Measurements from ENCODE around the gene NPR1. TPM values are rescaled to one million over a fixed set of nuclear protein-coding genes. Genes with fewer than 3 reads are reported as not detected.

NPR1 gene
- total RNA-seq, 2 donors from 2014 or later: 2.3 to 3.6 TPM

GRCh38 chr1:153633161-153633753 lies 45.2 kb upstream of the NPR1 start:
- intact Hi-C loops (cut with DNase I): no loop called here
- Histone ChIP-seq H3K9ac (ENCODE audit: low read depth in 2 of 2, low read length in 2 of 2) (peak overlapping the region in 1 of 2 donors; percentile 85), H3K27ac (peak overlapping the region; percentile 96), H3K4me1 (peaks cover 9% of the 10 kb centered on the region), H3K4me3 (peak overlapping the region; percentile 61), H3K36me3 (peaks cover 4% of the 10 kb centered on the region), H3K9me3 (no peaks in the 10 kb centered on the region), H3K27me3 (no peaks in the 10 kb centered on the region)
- no peak for TF ChIP-seq CTCF (IDR thresholded peaks at IDR 0.05)
- peak; percentile 72 for DNase-seq

GRCh38 chr1:153633754-153634665 lies 44.5 kb upstream of the NPR1 start, which contains the start of gene CHTOP:
TSS of gene CHTOP (plus strand) at chr1:153634066. CDS start at chr1:153636589, 2,523 bp downstream.
- H3K27me3 ChIP-seq: no peaks in the 10 kb centered on the region
- peaks cover 9% of the 10 kb centered on the region for H3K36me3 ChIP-seq
- peak within 1 kb of the TSS; percentile 96 for H3K27ac ChIP-seq
- H3K4me3 ChIP-seq: peak within 1 kb of the TSS; percentile 61
- H3K4me1 ChIP-seq: peaks cover 9% of the 10 kb centered on the region
- peak within 1 kb of the TSS; percentile 85 to 99 for H3K9ac ChIP-seq (ENCODE audit: low read depth in 2 of 2, low read length in 2 of 2)
- H3K9me3 ChIP-seq: no peaks in the 10 kb centered on the region
- no peak for TF ChIP-seq CTCF (IDR thresholded peaks at IDR 0.05)
- peak; percentile 99 for DNase-seq
- intact Hi-C loops (cut with DNase I): no loop called here

- Histone ChIP-seq H3K4me1 (peaks cover 5% of the 10 kb centered on the region), H3K9ac (ENCODE audit: low read depth in 2 of 2, low read length in 2 of 2) (no peak overlapping the region), H3K27me3 (no peaks in the 10 kb centered on the region), H3K4me3 (peak overlapping the region; percentile 61), H3K9me3 (no peaks in the 10 kb centered on the region), H3K27ac (no peak overlapping the region), H3K36me3 (peaks cover 25% of the 10 kb centered on the region)
- TF ChIP-seq CTCF (IDR thresholded peaks at IDR 0.05): no peak
- DNase-seq: no peak
- intact Hi-C loops (cut with DNase I): no loop called here
These were observed 42.6 kb upstream of the NPR1 start for GRCh38 chr1:153635872-153636271.

GRCh38 chr1:153636312-153636711 lies 42.2 kb upstream of the NPR1 start:
- Histone ChIP-seq H3K4me3 (no peak overlapping the region), H3K4me1 (peaks cover 5% of the 10 kb centered on the region), H3K9me3 (no peaks in the 10 kb centered on the region), H3K27me3 (no peaks in the 10 kb centered on the region), H3K36me3 (peaks cover 25% of the 10 kb centered on the region), H3K27ac (no peak overlapping the region), H3K9ac (ENCODE audit: low read depth in 2 of 2, low read length in 2 of 2) (no peak overlapping the region)
- DNase-seq: no peak
- intact Hi-C loops (cut with DNase I): no loop called here
- TF ChIP-seq CTCF (IDR thresholded peaks at IDR 0.05): no peak

- intact Hi-C loops (cut with DNase I): no loop called here
- H3K27ac ChIP-seq: no peak overlapping the region
- H3K4me3 ChIP-seq: no peak overlapping the region
- no peaks in the 10 kb centered on the region for H3K9me3 ChIP-seq
- H3K36me3 ChIP-seq: peaks cover 42% of the 10 kb centered on the region
- no peak overlapping the region for H3K9ac ChIP-seq (ENCODE audit: low read depth in 2 of 2, low read length in 2 of 2)
- H3K27me3 ChIP-seq: no peaks in the 10 kb centered on the region
- DNase-seq: no peak
- peaks cover 5% of the 10 kb centered on the region for H3K4me1 ChIP-seq
- TF ChIP-seq CTCF (IDR thresholded peaks at IDR 0.05): no peak
These were observed 40.2 kb upstream of the NPR1 start for GRCh38 chr1:153638261-153638660.
